RPMI8226 (cell line): ENCODE measurements around the gene OR52B4.
"Not testable (repeated sequence)": the region's sequence is repeated elsewhere in the genome, so short reads cannot be mapped to it uniquely, and the experiment has no call there.

ENCODE experiments used
- DNase-seq: peaks from one replicate; pipeline ENCODE4 v3.0.0-alpha.2; 2015

The OR52B4 gene

DNA sequence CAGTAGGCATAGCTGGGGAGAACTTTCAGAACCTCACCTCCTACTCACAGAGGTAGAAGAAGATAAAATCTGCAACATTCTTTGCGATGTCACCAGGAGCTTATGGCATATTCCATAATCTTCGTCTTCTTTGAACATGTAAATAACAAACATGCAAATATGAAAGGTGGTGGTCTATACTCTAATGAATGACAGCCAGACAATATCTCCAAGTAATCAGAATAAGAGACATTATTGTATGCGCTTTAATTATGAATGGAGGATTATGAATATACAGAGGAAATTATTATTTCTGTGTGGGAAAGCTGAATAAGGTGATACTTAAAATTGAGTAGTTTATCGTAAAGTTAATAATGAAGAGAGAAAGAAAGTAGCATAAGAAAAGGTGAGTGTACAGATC lies at the start of gene OR52B4:
OR52B4 (minus strand) TSS at position 101 of the 400 bp plus-strand sequence; CDS start at position 10, 91 bp downstream.
- DNase-seq = no peak

DNA sequence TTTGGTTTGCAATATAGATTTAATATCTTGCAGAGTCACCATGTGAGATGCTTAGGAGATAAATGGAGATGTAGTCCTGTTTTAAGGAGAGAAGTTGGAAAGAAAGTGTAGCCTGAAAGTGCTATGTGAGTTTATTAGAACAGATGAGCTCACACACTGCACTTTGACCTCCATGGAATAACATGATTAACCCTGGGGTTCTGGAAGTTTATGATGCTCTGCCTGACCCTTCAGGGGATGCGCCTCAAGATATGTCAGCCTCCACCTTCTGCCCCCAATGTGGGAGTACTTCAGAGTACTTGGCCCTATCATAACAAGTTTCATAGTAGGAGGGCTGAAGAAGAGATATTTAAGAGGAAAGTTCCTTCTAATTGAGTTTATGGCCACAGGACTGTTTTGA lies 48.6 kb upstream of the OR52B4 start:
- no peak for DNase-seq

DNA sequence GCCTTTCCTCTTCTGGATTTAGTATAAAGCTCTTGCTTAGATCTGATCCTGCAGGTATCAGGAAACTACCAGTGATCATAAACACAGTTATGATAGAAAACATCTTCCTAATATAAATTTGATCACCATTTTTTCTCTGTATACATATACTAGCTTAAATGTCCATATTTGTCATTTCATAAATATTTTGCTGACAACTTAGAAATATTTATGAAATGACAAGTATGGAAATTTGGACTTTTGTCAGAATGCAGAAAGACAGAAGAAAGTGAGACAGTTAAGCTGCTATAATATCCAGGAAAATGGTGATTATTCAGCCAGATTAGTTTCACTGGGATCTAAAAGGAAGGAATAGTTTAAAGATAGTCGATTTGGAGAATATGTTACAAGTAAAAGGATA lies 48.1 kb upstream of the OR52B4 start:
- DNase-seq = no peak

DNA sequence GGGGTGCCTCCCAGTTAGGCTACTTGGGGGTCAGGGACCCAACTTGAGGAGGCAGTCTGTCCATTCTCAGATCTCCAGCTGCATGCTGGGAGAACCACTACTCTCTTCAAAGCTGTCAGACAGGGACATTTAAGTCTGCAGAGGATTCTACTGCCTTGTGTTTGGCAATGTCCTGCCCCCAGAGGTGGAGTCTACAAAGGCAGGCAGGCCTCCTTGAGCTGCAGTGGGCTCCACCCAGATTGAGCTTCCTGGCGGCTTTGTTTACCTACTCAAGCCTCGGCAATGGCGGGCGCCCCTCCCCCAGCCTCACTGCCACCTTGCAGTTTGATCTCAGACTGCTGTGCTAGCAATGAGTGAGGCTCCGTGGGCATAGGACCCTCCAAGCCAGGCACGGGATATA lies 38.0 kb upstream of the OR52B4 start:
- DNase-seq = peak; percentile 21

DNA sequence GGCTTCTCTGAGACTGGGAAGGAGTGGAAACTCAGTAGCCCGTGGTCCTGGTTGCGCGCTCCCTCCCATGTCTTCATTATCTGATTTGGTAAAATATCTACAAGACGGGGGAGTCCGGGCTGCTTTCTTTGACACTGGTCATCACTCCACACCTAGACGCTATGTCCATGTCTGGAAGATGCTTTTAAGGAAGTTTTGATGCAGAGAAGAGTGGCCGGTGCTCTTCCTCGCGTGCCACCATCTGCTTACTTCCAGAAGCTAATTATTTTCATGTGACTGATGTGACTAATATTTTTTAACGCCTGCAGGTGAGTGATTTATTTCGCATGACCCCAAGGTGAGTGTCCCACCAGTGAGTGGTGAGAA lies 25.7 kb upstream of the OR52B4 start:
- no peak for DNase-seq

DNA sequence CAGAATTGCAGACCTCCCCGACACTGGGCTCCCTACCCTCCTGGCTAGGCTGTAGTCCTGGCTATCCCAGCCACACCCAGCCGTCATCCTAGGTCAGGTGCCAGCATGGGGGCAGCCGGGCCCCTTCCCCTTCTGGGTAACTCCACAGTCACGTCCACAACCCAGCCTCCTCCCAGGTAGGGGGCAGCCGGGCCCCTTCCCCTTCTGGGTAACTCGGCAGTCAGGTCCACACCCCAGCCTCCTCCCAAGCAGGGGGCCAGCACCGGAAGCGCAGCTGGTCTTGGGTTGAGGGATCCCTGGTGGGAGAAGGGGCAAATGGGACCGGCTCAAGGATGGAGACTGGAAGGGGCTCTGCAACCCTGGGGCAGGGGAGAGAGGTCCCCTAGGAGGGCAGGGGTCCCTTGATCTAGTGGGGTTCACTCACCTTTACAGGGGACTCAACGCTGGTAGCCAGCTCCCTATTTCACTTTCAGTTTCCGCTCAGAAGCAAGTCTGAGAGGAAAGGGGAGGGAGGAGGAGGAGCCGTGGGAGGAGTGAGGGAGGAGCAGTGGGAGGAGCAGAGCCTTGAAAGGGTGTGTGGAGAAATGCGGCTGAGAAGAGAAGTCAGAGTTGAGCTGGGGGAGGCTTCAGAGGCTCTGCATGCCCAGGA lies 25.1 kb upstream of the OR52B4 start, which contains the start of gene TRIM21:
TRIM21 (minus strand) TSS at position 494 of the 649 bp plus-strand sequence. CDS start 3,293 bp downstream, outside the sequence.
- peak; percentile 84 for DNase-seq

DNA sequence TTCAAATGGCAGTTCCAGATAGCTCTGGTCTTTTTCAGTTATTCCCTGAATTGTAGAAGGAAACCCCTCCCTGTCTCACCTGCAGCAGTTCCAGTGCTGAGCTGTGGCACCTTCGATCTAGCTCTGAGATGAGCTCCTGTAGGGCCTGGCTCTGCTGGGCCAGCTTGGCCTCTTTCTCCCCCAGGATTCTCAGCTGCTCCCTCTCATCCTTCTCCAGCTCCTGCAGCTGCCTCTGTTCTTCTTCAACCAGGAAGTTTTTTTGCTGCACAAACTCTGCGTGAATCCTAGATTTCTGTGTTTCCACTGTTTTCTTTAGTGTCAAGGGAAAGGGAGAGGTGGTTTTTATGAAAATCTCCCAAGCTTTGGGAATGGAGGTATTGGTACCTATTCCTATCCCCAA lies 20.0 kb upstream of the OR52B4 start:
- no peak for DNase-seq

DNA sequence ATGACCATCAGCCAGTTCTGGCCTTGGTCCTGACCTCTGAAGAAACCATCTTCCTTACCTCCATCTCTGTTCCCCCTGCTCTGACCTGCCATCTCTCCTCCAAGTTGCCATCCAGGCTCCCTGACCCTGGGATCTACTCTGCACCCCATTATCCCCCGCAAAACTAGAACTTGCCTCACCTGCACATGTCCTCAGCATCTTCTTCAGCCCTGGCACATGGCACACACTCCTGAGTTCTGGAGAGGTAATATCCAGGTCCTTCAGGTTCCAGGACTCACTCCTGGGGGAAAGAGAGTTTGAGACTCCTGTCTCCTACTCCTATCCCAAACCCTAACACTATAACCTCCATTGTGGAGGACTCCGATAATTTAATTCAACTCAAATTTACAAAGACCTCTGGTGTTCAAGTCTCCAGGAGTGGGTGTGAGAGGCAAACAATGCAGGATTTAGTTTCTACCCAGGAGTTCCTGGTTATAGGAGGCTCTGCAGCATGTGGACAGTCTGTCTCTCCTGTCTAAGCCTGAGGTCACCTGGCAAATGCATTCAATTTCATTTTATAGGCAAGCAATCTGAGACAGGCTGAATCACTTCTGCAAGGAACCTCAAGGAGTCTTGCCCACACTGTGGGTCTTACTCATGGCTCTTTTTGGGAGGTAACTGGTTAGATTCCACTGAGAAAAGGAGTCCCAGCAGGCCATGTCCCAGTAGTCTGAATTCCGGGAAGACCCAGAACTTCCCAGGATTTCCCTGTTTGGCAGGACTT lies 18.0 kb upstream of the OR52B4 start:
- DNase-seq = no peak

DNA sequence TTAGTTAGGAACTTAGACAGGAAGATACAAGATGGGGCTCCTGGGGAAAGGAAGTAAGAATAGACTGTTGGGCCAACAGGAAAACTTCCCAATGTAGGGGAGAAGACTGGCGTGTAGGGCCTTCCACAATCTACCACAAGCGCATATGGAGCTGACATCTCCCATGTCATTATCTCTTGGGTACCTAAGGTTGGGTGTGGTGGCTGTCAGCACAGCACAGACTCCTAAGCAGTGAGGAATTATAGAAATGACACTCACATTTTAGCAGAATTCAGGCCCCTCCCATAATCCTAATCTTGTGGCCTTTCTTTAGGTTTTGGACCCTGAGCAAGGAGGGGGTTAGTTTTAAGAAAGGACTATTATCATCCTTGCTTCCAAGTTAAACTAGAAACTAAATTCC lies 13.7 kb upstream of the OR52B4 start:
- DNase-seq = no peak

DNA sequence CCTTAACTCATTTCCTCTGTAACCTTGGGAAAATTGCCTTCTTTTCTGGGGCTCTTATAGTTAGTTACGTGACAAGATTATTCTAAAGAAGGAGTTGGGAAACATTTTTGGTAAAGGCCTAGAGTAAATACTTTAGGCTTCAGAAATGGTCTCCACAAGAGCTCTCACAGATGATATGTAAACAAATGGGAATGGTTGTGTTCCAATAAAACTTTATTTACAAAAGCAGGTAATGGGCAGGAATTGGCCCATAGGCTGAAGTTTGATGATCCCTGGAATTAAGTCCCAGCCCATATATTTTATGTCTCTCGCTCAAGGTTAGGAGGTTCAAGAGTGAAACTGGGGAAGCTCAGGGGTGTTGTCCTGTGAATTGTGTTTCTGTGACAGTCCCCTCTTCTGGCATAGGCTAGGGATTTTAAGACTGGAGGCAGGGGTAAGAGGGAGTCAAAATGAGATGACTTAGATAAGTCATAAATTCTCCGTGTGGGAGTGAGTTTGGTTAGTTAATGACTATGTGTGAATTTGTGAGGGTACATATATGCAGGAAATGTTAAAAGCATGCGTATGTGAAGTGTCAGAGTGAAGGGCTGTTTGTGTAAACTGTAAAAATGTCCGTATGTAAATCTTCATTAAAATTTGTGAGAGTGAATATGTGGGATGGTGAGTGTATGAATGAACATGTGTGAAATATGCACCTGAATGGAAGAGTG lies 7.4 kb upstream of the OR52B4 start:
- no peak for DNase-seq

DNA sequence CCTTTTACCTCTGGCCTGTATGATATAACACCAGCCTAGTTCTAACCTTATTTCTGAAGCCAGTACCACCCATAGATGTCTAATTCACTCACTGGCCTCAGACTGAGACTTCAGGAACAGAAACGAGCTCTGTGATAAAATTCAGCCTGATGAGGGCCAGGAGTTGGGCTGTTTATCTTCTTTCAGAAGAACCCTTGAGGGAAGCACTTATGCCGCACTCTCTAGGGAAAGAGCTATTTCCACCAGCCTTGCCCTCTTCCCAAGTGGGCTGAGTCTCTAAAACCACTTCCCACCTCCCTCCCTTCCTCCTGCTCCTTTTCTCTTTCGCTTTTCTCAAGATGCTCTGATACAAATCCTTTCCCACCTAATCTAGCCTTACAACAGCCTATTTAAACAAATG lies 2.0 kb upstream of the OR52B4 start:
- no peak for DNase-seq

DNA sequence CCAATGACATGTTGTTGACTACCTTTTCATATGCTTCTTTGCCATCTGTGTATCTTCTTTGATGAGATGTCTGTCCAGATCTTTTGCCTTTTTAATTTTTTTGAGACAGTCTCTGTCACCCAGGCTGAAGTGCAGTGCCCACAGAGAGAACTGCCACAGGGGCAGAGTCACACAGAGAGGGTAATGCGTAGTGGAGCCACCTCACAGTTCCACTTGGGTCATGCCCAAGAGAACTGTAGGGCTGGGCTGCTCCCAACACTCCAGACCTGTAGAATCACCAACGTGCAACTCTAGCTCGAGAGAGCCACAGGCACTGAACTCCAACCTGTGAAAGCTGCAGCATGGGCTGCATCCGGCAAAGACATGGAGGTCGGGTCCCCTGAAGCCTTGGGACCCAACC lies 20.0 kb downstream of the OR52B4 start:
- DNase-seq = not testable (repeated sequence)

DNA sequence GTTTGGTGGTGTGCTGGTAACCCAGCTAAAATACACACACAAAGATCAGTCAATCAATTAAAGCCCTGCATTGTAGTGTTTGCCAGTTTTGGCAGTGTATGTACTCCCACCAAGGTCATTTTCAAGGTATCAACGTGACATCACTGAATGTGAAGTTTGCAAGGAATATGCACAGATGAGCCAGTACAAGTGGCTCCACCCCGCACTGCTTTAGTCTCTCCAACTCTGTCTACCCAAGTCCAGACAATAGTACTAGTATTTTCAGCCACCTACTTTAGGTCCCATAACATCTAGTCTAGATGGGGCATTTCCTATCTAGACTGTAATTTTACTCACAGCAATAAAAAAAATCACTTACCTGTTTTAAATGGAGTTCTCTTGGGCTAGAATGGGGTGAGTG lies 22.8 kb downstream of the OR52B4 start:
- DNase-seq = not testable (repeated sequence)

DNA sequence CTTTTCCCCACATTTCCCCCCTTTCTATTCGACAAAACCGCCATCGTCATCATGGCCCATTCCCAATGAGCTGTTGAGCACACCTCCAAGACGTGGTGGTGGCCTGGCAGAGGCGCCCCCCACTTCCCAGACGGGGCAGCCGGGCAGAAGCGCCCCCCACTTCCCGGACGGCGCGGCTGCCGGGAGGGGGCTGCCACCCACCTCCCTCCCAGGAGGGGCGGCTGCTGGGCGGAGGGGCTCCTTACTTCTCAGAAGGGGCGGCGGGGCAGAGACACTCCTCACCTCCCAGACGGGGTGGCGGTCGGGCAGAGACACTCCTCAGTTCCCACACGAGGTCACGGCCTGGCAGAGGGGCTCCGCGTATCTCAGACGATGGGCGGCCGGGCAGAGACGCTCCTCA lies 33.8 kb downstream of the OR52B4 start:
- not testable (repeated sequence) for DNase-seq
